GM04503 (cell line): Measurements from ENCODE around the gene CFAP97.
A peak's percentile ranks its signal among the peaks of the same experiment; 100 is the strongest.
"Not testable (repeated sequence)": the region's sequence is repeated elsewhere in the genome, so short reads cannot be mapped to it uniquely, and the experiment has no call there.

Source experiments
- DNase-seq: peaks from one replicate; pipeline ENCODE4 v3.0.0-alpha.2; 2012; ENCODE audit warnings: low read depth

The CFAP97 gene

GRCh38 chr4:185221912-185222311 lies 18.1 kb upstream of the CFAP97 start:
- no peak for DNase-seq

- DNase-seq: no peak
Measured at GRCh38 chr4:185221491-185221890, 17.7 kb upstream of the CFAP97 start.

- DNase-seq: peak; percentile 60
Measured at GRCh38 chr4:185219551-185220344, 15.9 kb upstream of the CFAP97 start.

- DNase-seq: no peak
Measured at GRCh38 chr4:185218312-185218711, 14.5 kb upstream of the CFAP97 start.

GRCh38 chr4:185217408-185217975 lies 13.7 kb upstream of the CFAP97 start:
- DNase-seq: no peak

GRCh38 chr4:185215261-185215660 lies 11.5 kb upstream of the CFAP97 start:
- DNase-seq: peak; percentile 63

GRCh38 chr4:185213877-185214276 lies 10.1 kb upstream of the CFAP97 start:
- no peak for DNase-seq

GRCh38 chr4:185212581-185212980 lies 8.8 kb upstream of the CFAP97 start:
- no peak for DNase-seq

GRCh38 chr4:185211641-185212040 lies 7.8 kb upstream of the CFAP97 start:
- DNase-seq: no peak

- DNase-seq: no peak
Measured at GRCh38 chr4:185211035-185211434, 7.2 kb upstream of the CFAP97 start.

GRCh38 chr4:185210102-185210981 lies 6.5 kb upstream of the CFAP97 start:
- DNase-seq: no peak

- DNase-seq: not testable (repeated sequence)
Measured at GRCh38 chr4:185209852-185210101, 6.0 kb upstream of the CFAP97 start.

GRCh38 chr4:185209031-185209851 lies 5.4 kb upstream of the CFAP97 start, which contains the start of gene SNX25:
TSS of gene SNX25 (plus strand) at chr4:185209598. CDS start at chr4:185209827, 229 bp downstream.
- no peak for DNase-seq

GRCh38 chr4:185207466-185207865 lies 3.7 kb upstream of the CFAP97 start:
- no peak for DNase-seq

- DNase-seq: no peak
Measured at GRCh38 chr4:185205697-185206342, 2.0 kb upstream of the CFAP97 start.

- not testable (repeated sequence) for DNase-seq
Measured at GRCh38 chr4:185205073-185205472, 1.3 kb upstream of the CFAP97 start.

GRCh38 chr4:185204238-185204910 lies 574 bp upstream of the CFAP97 start:
- no peak for DNase-seq

GRCh38 chr4:185202984-185203485 lies 765 bp downstream of the CFAP97 start:
- DNase-seq: no peak

- DNase-seq: no peak
Measured at GRCh38 chr4:185201977-185202962, 1.5 kb downstream of the CFAP97 start.
